ENCODE measurements around the gene LARP1B.
A peak's percentile ranks its signal among the peaks of the same experiment; 100 is the strongest.
"Not testable (repeated sequence)": the region's sequence is repeated elsewhere in the genome, so short reads cannot be mapped to it uniquely, and the experiment has no call there.

LARP1B gene

GRCh38 chr4:128056396-128056795 is 4.7 kb upstream of the LARP1B start:
- DNase-seq (ENCODE audit: low read depth), result no peak
- no peak overlapping the region for H3K4me3 ChIP-seq (ENCODE audit: low read length)
- no peak for TF ChIP-seq CTCF (IDR thresholded peaks at IDR 0.05; ENCODE audit: insufficient read depth, low read depth, low read length, missing control alignments)

GRCh38 chr4:128060121-128060698 is 902 bp upstream of the LARP1B start:
- peak; percentile 6 for DNase-seq (ENCODE audit: low read depth)
- peak overlapping the region; percentile 55 for H3K4me3 ChIP-seq (ENCODE audit: low read length)
- no peak for TF ChIP-seq CTCF (IDR thresholded peaks at IDR 0.05; ENCODE audit: insufficient read depth, low read depth, low read length, missing control alignments)

- H3K4me3 ChIP-seq (ENCODE audit: low read length), result peak overlapping the region; percentile 81
- no peak for TF ChIP-seq CTCF (IDR thresholded peaks at IDR 0.05; ENCODE audit: insufficient read depth, low read depth, low read length, missing control alignments)
- DNase-seq (ENCODE audit: low read depth), result peak; percentile 79
Measured at GRCh38 chr4:128061566-128062536, 739 bp downstream of the LARP1B start.

GRCh38 chr4:128066453-128066820 is 5.3 kb downstream of the LARP1B start:
- H3K4me3 ChIP-seq (ENCODE audit: low read length); DNase-seq (ENCODE audit: low read depth): not testable (repeated sequence)

GRCh38 chr4:128068918-128069317 is 7.8 kb downstream of the LARP1B start:
- TF ChIP-seq CTCF (IDR thresholded peaks at IDR 0.05; ENCODE audit: insufficient read depth, low read depth, low read length, missing control alignments), result peak; percentile 45
- peak; percentile 50 for DNase-seq (ENCODE audit: low read depth)

GRCh38 chr4:128076464-128076863 is 15.4 kb downstream of the LARP1B start:
- DNase-seq (ENCODE audit: low read depth), result no peak
- no peak for TF ChIP-seq CTCF (IDR thresholded peaks at IDR 0.05; ENCODE audit: insufficient read depth, low read depth, low read length, missing control alignments)
- no peak overlapping the region for H3K4me3 ChIP-seq (ENCODE audit: low read length)

More at GRCh38 chr4:128068918-128069317, 7.8 kb downstream of the LARP1B start:
- H3K4me3 ChIP-seq (ENCODE audit: low read length), result no peak overlapping the region

- H3K4me3 ChIP-seq (ENCODE audit: low read length); DNase-seq (ENCODE audit: low read depth): not testable (repeated sequence)
Measured at GRCh38 chr4:128095293-128095692, 34.2 kb downstream of the LARP1B start.

GRCh38 chr4:128107766-128108165 is 46.7 kb downstream of the LARP1B start:
- TF ChIP-seq CTCF (IDR thresholded peaks at IDR 0.05; ENCODE audit: insufficient read depth, low read depth, low read length, missing control alignments), result no peak
- DNase-seq (ENCODE audit: low read depth), result no peak
- H3K4me3 ChIP-seq (ENCODE audit: low read length), result no peak overlapping the region

Data from epithelial cell of esophagus (primary cell).